HFFc6 (cell line): ENCODE data around the gene CYTH3. TPM values are rescaled to one million over a fixed set of nuclear protein-coding genes. Genes with fewer than 3 reads are reported as not detected.

Source experiments
- DNase-seq: peaks from one replicate; pipeline ENCODE4 v3.0.0-alpha.2; 2018
- H3K27ac Mint-ChIP-seq: 2 replicates; pipeline ENCODE4 v1.8.0; 2020; ENCODE audit warnings: mild to moderate bottlenecking, mixed read lengths
- H3K27me3 Mint-ChIP-seq: 2 replicates; pipeline ENCODE4 v1.8.0; 2021; ENCODE audit warnings: mild to moderate bottlenecking, moderate library complexity, mixed read lengths; ENCODE audit not compliant: insufficient read depth
- H3K36me3 Mint-ChIP-seq: 2 replicates; pipeline ENCODE4 v1.8.0; 2021; ENCODE audit warnings: low read depth, mixed read lengths
- H3K4me1 Mint-ChIP-seq: 2 replicates; pipeline ENCODE4 v1.8.0; 2020; ENCODE audit warnings: low read depth, mixed read lengths
- H3K4me3 Mint-ChIP-seq: 2 replicates; pipeline ENCODE4 v1.8.0; 2020; ENCODE audit warnings: mild to moderate bottlenecking, moderate library complexity, mixed read lengths
- H3K9me3 Mint-ChIP-seq: 2 replicates; pipeline ENCODE4 v1.8.0; 2020; ENCODE audit warnings: mild to moderate bottlenecking, mixed read lengths
- total RNA-seq, 6 experiments: library from RNA; stranded (reverse); fragmentation: NEBNext Ultra II Directional; extraction: Animal tissue kit (Norgen Biotek cat#: 25700); gene quantifications; 2 replicates in 1 of 6; 3 replicates in 5 of 6; pipeline ENCODE4 v1.2.3, GENCODE V29; 2021
- TF ChIP-seq, protein P1 (sequence below): fragments of 200-600 bp; sonication (generic); IDR thresholded peaks from 2 replicates; pipeline ENCODE4 v1.5.0; 2021; ENCODE audit warnings: antibody characterized with exemption, mild to moderate bottlenecking

CYTH3 gene
- total RNA-seq, 6 experiments from 2014 or later = 38.6 to 53.6 (median 47.9) TPM

DNA sequence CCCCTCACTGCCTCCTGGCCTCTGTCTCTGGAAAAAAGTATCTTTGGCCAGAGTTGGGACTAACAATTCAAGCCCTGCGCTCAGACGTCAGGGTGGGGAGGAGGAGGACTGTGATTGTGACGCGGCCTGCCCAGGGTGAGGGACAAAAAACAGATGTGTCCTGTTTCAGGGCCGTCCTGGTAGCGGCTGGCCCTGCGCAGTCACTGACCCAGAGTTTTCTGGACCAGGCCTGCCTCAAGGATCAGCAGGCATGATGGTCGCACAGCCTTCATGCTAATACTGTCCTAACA lies 110.1 kb downstream of the CYTH3 start:
- no peak overlapping the region for H3K27ac Mint-ChIP-seq
- no peaks in the 10 kb centered on the region for H3K9me3 Mint-ChIP-seq
- H3K4me3 Mint-ChIP-seq = no peak overlapping the region
- TF ChIP-seq, protein P1, sequence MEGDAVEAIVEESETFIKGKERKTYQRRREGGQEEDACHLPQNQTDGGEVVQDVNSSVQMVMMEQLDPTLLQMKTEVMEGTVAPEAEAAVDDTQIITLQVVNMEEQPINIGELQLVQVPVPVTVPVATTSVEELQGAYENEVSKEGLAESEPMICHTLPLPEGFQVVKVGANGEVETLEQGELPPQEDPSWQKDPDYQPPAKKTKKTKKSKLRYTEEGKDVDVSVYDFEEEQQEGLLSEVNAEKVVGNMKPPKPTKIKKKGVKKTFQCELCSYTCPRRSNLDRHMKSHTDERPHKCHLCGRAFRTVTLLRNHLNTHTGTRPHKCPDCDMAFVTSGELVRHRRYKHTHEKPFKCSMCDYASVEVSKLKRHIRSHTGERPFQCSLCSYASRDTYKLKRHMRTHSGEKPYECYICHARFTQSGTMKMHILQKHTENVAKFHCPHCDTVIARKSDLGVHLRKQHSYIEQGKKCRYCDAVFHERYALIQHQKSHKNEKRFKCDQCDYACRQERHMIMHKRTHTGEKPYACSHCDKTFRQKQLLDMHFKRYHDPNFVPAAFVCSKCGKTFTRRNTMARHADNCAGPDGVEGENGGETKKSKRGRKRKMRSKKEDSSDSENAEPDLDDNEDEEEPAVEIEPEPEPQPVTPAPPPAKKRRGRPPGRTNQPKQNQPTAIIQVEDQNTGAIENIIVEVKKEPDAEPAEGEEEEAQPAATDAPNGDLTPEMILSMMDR = no peak
- no peak for DNase-seq
- H3K4me1 Mint-ChIP-seq = peaks cover 20% of the 10 kb centered on the region
- peaks cover 12% of the 10 kb centered on the region for H3K27me3 Mint-ChIP-seq
- H3K36me3 Mint-ChIP-seq = peaks cover 9% of the 10 kb centered on the region

DNA sequence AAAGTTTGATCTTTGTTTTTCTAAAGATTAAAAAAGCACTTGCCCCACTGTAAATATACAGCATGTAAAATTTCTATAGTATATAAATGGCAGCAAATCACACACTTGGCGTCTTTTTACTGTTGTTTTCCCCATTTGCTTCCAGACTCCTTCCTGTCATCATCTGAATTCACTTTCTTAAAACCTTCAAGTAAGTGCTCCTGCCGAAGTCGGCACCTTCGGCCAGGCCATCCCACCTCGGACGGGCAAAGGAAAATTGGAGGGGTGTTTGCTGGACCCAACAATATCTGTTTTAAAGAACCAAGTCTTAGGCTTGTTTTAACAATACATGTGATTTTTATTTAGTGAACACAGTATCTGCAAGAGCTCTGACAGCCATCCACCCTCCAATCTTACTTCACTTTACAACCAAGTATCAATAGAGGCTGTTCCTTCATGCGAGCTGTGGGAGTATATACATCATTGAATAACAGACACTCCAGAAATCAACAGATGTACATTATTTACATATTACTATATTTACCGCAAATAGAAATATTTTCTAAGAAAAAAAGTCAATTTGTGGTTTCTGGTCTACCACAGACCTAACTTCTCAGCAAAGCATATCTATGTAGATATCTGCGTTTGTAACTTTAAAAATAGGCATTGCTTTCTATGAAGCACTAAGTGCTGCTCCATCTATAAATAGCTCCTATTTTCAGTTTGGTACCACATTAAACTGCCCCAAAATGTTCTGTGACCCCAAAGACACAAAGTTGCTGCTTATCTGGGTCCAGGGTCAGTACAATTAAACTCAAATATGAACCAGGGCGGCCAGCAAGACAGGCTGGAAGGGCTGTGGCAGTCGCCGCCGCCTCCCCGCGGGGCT lies 110.7 kb downstream of the CYTH3 start:
- no peak for DNase-seq

DNA sequence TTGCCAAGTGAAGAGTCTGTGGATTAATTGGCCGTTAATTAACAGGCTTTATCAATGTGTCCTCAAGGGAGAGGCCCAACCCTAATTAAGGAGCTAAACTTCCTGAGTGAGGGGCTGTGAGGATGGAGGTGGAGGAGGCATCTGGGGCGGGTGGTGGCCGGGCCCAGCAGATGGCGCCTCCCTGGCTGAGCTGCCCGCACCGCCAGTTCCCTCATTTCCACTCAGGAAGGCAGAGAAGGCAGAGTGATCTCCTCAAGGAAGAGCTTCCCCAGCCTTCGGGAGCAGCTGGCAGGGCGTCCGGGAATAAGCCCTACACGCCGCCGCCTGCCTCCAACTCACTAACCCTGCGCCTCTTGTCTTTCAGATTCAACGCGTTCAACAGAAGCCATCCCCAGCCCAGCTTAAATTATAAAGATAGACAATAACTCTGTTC lies 112.2 kb downstream of the CYTH3 start:
- peaks cover 20% of the 10 kb centered on the region for H3K4me1 Mint-ChIP-seq
- H3K27me3 Mint-ChIP-seq = peaks cover 12% of the 10 kb centered on the region
- peak overlapping the region; percentile 71 for H3K27ac Mint-ChIP-seq
- H3K9me3 Mint-ChIP-seq = no peaks in the 10 kb centered on the region
- TF ChIP-seq, protein P1 = peak; percentile 89
- peak overlapping the region; percentile 48 for H3K4me3 Mint-ChIP-seq
- H3K36me3 Mint-ChIP-seq = peaks cover 18% of the 10 kb centered on the region
- DNase-seq = peak; percentile 76

More for the DNA sequence above, 110.7 kb downstream of the CYTH3 start:
- Mint-ChIP-seq H3K4me3 (no peak overlapping the region), H3K27ac (no peak overlapping the region), H3K27me3 (peaks cover 12% of the 10 kb centered on the region), H3K4me1 (peaks cover 20% of the 10 kb centered on the region), H3K36me3 (peaks cover 12% of the 10 kb centered on the region), H3K9me3 (no peaks in the 10 kb centered on the region)
- TF ChIP-seq, protein P1 = no peak

DNA sequence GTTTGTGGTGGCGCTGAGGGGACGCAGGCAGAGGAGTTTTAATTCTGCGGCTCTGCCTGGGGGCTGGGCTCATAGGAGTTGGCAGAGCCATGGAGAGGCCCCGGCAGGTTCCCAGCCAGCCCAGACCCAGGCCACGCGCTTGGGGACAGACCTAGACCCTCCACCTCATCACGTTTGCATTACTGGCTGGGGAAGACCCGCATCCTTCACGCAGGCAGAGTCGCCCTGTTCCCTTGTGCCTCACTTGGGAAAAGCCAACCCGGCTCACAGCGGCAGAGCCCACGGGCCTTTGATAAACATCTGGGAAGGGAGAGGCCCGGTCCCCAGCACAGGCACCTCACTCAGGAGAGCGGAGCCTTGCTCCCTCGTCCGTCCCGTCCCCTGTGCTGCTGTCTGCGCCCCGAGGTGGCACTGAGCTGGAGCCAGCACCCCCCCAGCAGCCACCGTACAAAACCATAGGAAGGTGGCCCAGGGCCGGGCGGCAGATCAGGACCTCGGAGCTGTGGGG lies 112.8 kb downstream of the CYTH3 start:
- H3K27ac Mint-ChIP-seq = peak overlapping the region; percentile 71

DNA sequence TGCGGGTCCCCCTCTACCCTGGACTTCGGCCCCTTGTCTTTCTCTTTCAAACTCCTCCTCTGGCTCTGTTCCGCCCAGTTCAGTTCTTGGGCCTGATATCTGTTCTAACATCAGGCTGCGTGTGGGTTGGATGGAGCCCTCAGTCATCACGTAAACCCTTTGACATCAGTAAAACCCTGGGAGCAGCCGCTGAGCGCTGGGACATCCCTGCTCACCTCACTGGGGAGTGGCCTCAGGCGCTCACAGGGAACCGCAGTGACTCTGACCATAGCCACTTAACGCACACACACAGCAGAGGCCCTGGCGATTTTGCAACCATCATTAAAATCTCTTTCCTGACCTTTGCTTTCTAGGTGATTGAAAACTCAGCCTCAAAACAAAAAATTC lies 113.3 kb downstream of the CYTH3 start:
- no peak for DNase-seq
- Mint-ChIP-seq H3K27ac (peak overlapping the region; percentile 71; the same call in 1 of the 2 replicates), H3K4me1 (peaks cover 20% of the 10 kb centered on the region), H3K9me3 (no peaks in the 10 kb centered on the region), H3K36me3 (peaks cover 22% of the 10 kb centered on the region), H3K27me3 (peaks cover 9% of the 10 kb centered on the region), H3K4me3 (no peak overlapping the region)
- TF ChIP-seq, protein P1 = no peak

More for the DNA sequence above, 112.8 kb downstream of the CYTH3 start:
- no peaks in the 10 kb centered on the region for H3K9me3 Mint-ChIP-seq
- DNase-seq = no peak
- TF ChIP-seq, protein P1 = no peak
- peaks cover 20% of the 10 kb centered on the region for H3K4me1 Mint-ChIP-seq
- no peak overlapping the region for H3K4me3 Mint-ChIP-seq
- peaks cover 22% of the 10 kb centered on the region for H3K36me3 Mint-ChIP-seq
- H3K27me3 Mint-ChIP-seq = peaks cover 10% of the 10 kb centered on the region
